Measurements from ENCODE around the gene RFX3. TPM values are rescaled to one million over a fixed set of nuclear protein-coding genes. Genes with fewer than 3 reads are reported as not detected.

The RFX3 gene
- total RNA-seq, 1 donor from 2014 or later = 1.6 TPM

- H3K4me3 ChIP-seq (ENCODE audit: low read depth, low read length) = no peak overlapping the region
- DNase-seq (ENCODE audit: low read depth) = no peak
- TF ChIP-seq CTCF (conservative IDR thresholded peaks at IDR 0.05; ENCODE audit: low read depth, low read length) = no peak
These were observed 124.4 kb downstream of the RFX3 start for GRCh38 chr9:3401221-3401954.

GRCh38 chr9:3398232-3398648, 127.6 kb downstream of the RFX3 start:
- TF ChIP-seq CTCF (conservative IDR thresholded peaks at IDR 0.05; ENCODE audit: low read depth, low read length) = no peak
- DNase-seq (ENCODE audit: low read depth) = no peak
- H3K4me3 ChIP-seq (ENCODE audit: low read depth, low read length) = no peak overlapping the region

GRCh38 chr9:3397766-3398165, 128.0 kb downstream of the RFX3 start:
- no peak overlapping the region for H3K4me3 ChIP-seq (ENCODE audit: low read depth, low read length)
- TF ChIP-seq CTCF (conservative IDR thresholded peaks at IDR 0.05; ENCODE audit: low read depth, low read length) = no peak
- DNase-seq (ENCODE audit: low read depth) = no peak

GRCh38 chr9:3391414-3391813, 134.4 kb downstream of the RFX3 start:
- TF ChIP-seq CTCF (conservative IDR thresholded peaks at IDR 0.05; ENCODE audit: low read depth, low read length) = no peak
- H3K4me3 ChIP-seq (ENCODE audit: low read depth, low read length) = no peak overlapping the region
- no peak for DNase-seq (ENCODE audit: low read depth)

- H3K4me3 ChIP-seq (ENCODE audit: low read depth, low read length) = no peak overlapping the region
- DNase-seq (ENCODE audit: low read depth) = no peak
- TF ChIP-seq CTCF (conservative IDR thresholded peaks at IDR 0.05; ENCODE audit: low read depth, low read length) = no peak
These were observed 139.0 kb downstream of the RFX3 start for GRCh38 chr9:3386753-3387152.

GRCh38 chr9:3385871-3386270, 139.9 kb downstream of the RFX3 start:
- no peak for DNase-seq (ENCODE audit: low read depth)
- H3K4me3 ChIP-seq (ENCODE audit: low read depth, low read length) = no peak overlapping the region
- TF ChIP-seq CTCF (conservative IDR thresholded peaks at IDR 0.05; ENCODE audit: low read depth, low read length) = no peak

- H3K4me3 ChIP-seq (ENCODE audit: low read depth, low read length) = no peak overlapping the region
These were observed 154.0 kb downstream of the RFX3 start for GRCh38 chr9:3371842-3372241.

More at GRCh38 chr9:3371842-3372241, 154.0 kb downstream of the RFX3 start:
- no peak for TF ChIP-seq CTCF (conservative IDR thresholded peaks at IDR 0.05; ENCODE audit: low read depth, low read length)
- DNase-seq (ENCODE audit: low read depth) = no peak
